ENCODE data around the gene NID1. TPM values are rescaled to one million over a fixed set of nuclear protein-coding genes. Genes with fewer than 3 reads are reported as not detected.

The NID1 gene
- total and polyA plus RNA-seq, 9 of the 15 experiments (the other 6 are each of a cell fraction or from before 2014, with no cell fraction given), result 0.22 TPM; not detected in 8

- no peak overlapping the region for H3K4me3 ChIP-seq
- intact Hi-C loops (cut with micrococcal nuclease) (no loop called here), in situ Hi-C loops (cut with MboI) (no loop called here)
- H3K9me3 ChIP-seq (replicated peaks; ENCODE audit: control insufficient read depth, insufficient read depth, low read depth, low read length), result no peaks in the 10 kb centered on the region
- H3K4me2 ChIP-seq (ENCODE audit: insufficient read depth, low read length), result no peak overlapping the region
- no peak overlapping the region for H3K27ac ChIP-seq (ENCODE audit: extremely low read depth, low read depth, low read length)
- H2AFZ ChIP-seq (ENCODE audit: low read depth, low read length), result no peak overlapping the region
- no peaks in the 10 kb centered on the region for H3K4me1 ChIP-seq (replicated peaks in 1 of 2; ENCODE audit: control insufficient read depth in 2 of 2, insufficient read depth in 2 of 2, low read length in 2 of 2)
- FAIRE-seq (no peak), ATAC-seq (no peak), DNase-seq (ENCODE audit: extremely low read depth in 1 of 4, low spot score in 3 of 4) (no peak)
- no peaks in the 10 kb centered on the region for H3K36me3 ChIP-seq (ENCODE audit: control insufficient read depth, insufficient read depth, low read length)
- ChIA-PET POLR2A (interaction anchor here (0.6 to 1.4 kb wide), 3 partner anchors 10 to 1921 kb away, joined by 3 to 5 read pairs (median 4); no protein-coding TSS in a partner anchor), CTCF (ENCODE audit: low intra/inter-chr PET ratio) (no interaction called here)
- H3K9ac ChIP-seq (ENCODE audit: insufficient read depth in 1 of 2, low read depth in 2 of 2, low read length in 2 of 2), result no peak overlapping the region
- no peaks in the 10 kb centered on the region for H3K9me1 ChIP-seq (ENCODE audit: control insufficient read depth, insufficient read depth, low read length)
- no TSS peak for BruUV-seq (replicated peaks)
- no peaks in the 10 kb centered on the region for H4K20me1 ChIP-seq (replicated peaks; ENCODE audit: control insufficient read depth, insufficient read depth, low read length)
- WGBS (ENCODE audit: insufficient coverage, low coverage, missing lambda C conversion rate), result 0% methylated on average over 6 of the region's 6 CpGs
- peaks cover 18 to 47% of the 10 kb centered on the region in 2 experiments; a peak in 4 of 5 replicates for H3K27me3 ChIP-seq (ENCODE audit: control insufficient read depth in 2 of 2, insufficient read depth in 2 of 2, low read length in 2 of 2)
- no peaks in the 10 kb centered on the region for H3K79me2 ChIP-seq (ENCODE audit: control insufficient read depth, insufficient read depth, low read length)
- no peak for TF ChIP-seq ZNF785 (CRISPR knock-in tag; IDR thresholded peaks at IDR 0.05)
- TF ChIP-seq ZNF140 (CRISPR knock-in tag; IDR thresholded peaks at IDR 0.05), result no peak
- no peak for TF ChIP-seq HDGF (IDR thresholded peaks at IDR 0.05)
- no peak for TF ChIP-seq THAP12 (CRISPR knock-in tag; IDR thresholded peaks at IDR 0.05)
- TF ChIP-seq SREBF2 (CRISPR knock-in tag; IDR thresholded peaks at IDR 0.05), result no peak
- no peak for TF ChIP-seq CHD7 (IDR thresholded peaks at IDR 0.05; ENCODE audit: low read depth, low read length)
- TF ChIP-seq HNRNPH1 (optimal IDR thresholded peaks at IDR 0.05; ENCODE audit: low read depth, low read length), result no peak
- no peak for TF ChIP-seq ZC3H4 (CRISPR knock-in tag; IDR thresholded peaks at IDR 0.05; ENCODE audit: borderline replicate concordance)
- TF ChIP-seq MIER1 (IDR thresholded peaks at IDR 0.05; ENCODE audit: low read depth), result no peak
- no peak for TF ChIP-seq TGIF2 (CRISPR knock-in tag; IDR thresholded peaks at IDR 0.05)
Measured at GRCh38 chr1:235942979-235943575, 121.8 kb downstream of the NID1 start.

Data from K562 (cell line).